Measurements from ENCODE around the gene MAU2. TPM values are rescaled to one million over a fixed set of nuclear protein-coding genes. Genes with fewer than 3 reads are reported as not detected.
"Not testable (repeated sequence)": the region's sequence is repeated elsewhere in the genome, so short reads cannot be mapped to it uniquely, and the experiment has no call there.

Gene MAU2
- total RNA-seq, 1 donor from 2014 or later: 31.7 TPM

DNA sequence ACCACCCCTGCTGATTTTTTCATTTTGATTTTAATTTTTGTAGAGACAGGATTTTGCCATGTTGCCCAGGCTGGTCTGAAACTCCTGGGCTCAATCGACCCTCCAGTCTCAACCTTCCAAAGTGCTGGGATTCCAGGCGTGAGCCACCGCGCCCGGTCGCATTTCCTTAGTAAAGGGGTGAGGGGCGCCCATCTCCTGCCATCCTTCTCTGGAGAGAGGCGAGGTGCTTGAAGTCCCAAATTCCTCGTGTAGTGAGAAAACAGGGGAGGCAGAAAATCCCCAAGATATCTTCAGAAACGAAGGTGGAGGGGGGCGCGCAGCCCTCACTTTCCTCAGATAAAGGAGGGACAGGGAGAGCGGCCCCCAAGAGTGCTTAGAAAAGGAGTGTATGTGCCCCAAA, 63.9 kb downstream of the MAU2 start:
- DNase-seq: no peak

- DNase-seq: peak; percentile 100
Observed at GRCh38 chr19:19385131-19385895, 64.7 kb downstream of the MAU2 start.

DNA sequence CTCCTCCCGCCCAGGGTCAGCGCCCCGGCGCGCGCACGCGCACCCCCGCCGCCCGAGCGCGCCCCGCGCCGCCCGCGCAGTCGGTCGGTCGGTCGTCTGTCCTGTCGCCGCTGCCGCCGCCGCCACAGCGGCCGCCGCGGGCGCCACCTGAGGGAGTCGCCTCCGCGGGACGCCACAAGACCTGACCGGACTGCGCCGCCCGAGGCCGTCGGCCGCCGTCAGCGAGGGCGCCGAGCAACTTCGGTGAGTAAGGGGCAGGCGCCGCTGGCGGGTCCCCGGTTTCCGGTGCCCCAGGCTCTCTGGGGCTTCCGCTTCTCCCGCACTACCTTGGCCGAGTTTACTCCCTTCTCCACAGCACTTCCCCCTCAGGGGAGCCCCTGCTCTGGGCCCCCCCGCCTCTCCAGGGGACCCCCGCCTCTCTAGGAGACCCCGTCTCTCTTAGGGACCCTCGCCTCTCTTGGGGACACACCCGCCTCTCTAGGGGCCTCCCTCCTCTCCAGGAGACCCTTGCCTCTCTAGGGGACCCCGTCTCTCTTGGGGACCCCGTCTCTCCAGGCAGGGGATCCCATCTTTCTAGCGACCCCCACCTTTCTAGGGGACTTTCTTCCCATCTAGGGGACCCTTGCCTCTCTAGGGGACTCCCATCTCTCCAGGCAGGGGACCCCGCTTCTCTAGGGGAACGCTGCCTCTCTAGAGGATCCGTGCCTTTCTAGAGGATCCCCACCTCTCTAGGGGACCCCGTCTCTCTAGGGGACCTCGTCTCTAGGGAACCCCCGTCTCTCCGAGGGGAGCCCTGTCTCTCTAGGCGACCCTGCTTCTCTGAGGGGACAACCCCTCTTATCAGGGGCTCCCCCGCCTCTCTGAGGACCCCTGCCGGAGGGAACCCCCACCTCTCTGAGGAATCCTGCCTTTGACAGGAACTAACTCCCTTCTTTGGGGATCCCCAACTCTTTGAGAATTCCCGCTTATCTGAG, 65.6 kb downstream of the MAU2 start:
- peak; percentile 62 for DNase-seq

DNA sequence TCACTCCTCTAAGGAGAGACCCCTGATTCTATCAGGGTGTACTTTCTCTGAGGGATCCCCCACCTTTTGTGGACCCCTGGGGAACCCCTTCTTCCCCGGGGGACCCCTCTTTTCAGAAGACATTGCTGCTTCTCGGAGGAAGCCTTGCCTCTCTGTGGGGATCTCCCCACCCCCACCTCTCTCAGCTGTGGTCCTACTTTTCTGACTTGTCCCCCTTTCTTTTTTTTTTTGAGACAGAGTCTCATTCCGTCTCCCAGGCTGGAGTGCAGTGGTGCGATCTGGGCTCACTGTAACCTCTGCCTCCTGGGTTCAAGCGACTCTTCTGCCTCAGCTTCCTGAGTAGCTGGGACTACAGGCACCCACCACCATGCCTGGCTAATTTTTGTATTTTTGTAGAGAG, 66.5 kb downstream of the MAU2 start:
- no peak for DNase-seq

GRCh38 chr19:19388568-19389555, 68.2 kb downstream of the MAU2 start:
- no peak for DNase-seq

- DNase-seq: not testable (repeated sequence)
Observed at GRCh38 chr19:19389683-19390082, 69.1 kb downstream of the MAU2 start.

DNA sequence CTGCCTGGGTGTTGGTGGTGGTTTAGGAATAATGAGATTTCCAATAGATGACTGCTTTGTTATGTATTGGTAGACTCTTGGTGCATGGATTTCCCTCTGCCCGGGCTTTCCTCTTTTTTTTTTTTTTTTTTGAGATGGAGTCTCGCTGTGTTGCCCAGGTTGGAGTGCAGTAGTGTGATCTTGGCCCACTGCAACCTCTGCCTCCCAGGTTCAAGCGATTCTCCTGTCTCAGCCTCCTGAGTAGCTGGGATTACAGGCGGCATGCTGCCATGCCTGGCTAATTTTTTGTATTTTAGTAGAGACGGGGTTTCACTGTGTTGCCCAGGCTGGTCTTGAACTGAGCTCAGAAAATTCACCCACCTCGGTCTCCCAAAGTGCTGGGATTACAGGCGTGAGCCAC, 73.7 kb downstream of the MAU2 start:
- not testable (repeated sequence) for DNase-seq

GRCh38 chr19:19399733-19400433, 79.3 kb downstream of the MAU2 start:
- DNase-seq: no peak

GRCh38 chr19:19402656-19403372, 82.2 kb downstream of the MAU2 start:
- DNase-seq: no peak

DNA sequence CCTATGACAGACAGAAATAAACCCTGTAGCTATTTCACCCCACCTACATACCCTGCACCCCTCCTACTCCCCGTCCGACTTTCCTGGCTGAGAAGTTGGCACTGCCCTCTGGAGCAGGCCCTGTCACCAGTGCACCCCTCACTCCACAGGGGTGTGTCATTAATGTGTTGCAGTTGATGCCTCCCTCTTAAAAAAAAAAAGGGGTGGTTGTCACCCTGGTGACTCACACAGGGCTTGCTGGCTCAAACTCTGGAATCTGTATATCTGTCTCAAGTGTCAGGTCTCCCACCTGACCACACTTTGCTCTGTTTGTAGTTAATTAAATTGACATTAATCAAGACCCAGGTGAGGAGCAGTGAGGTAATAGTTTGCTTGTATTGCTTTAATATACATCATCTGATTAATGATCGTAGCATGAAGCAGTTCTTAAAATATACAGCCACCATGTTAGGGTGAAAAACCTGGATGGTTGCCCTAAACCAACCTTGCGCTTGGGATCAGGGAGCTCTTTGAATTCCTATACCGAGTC, 82.8 kb downstream of the MAU2 start:
- no peak for DNase-seq

GRCh38 chr19:19404879-19405860, 84.5 kb downstream of the MAU2 start, which contains the start of gene GATAD2A:
GATAD2A (plus strand) TSS chr19:19405675; CDS start chr19:19465346, 59,671 bp downstream.
- peak; percentile 89 for DNase-seq

DNA sequence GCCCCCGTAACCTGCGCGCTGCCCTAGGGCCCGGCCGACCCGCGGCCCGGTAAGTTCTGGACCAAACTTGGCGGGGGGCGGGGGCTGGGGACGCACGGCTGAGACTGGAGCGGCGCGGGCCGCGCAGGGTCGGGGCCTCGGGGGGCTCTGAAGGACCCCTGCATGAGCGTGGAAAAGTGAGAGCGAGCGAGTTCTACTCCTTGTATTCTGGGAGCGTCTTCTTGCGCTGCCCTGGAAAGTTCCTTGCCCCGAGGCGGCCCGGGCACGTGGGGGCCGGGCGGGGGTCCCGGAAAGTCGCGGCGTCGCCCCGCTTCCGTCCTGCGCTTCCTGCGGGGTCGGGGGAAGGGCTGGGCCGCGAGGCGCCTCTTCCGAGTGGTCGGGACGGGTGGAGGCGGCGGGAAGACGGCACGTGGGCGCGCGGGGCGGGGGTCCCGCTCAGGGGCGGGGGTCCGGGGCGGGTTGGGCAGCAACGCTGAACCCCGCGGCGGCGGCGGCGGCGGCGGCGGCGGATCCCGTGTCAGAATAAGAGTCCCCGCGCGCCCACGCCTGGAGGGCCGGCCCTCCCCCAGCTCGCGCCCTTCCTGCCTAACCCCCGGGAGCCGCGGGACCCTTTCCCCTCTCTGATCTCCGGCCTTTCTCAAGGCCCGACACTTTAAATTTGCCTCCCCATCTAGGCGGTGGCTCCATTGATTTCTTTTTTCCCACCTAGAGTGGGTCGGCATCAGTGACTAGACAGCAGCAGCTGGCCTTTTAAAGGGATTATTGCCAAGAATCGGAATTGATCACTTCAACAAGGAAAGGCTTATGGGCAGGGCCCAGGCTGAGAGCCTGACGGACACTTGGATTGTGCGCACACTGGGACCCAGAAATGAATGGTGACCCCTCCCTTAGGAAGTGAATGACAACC, 85.6 kb downstream of the MAU2 start:
- DNase-seq: peak; percentile 15

GRCh38 chr19:19406878-19407632, 86.4 kb downstream of the MAU2 start:
- peak; percentile 17 for DNase-seq

DNA sequence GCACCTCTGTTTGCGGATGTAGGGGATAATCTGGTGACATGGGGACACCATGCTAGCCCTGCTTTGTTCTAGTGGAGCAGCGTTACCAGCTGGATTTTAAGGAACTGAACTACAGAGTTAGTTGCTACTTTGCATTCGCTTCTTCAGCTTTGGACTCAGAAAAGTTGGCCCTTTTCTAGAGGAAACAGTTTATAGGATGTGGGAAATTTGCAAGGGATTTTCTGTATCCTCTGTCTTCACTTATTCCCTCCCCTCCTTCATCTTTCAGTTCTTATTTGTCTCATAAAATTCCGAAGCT, 87.0 kb downstream of the MAU2 start:
- DNase-seq: no peak
